CD14-positive monocyte (primary cell): ENCODE measurements around the gene DMRTC2. TPM values are rescaled to one million over a fixed set of nuclear protein-coding genes. Genes with fewer than 3 reads are reported as not detected.
A peak's percentile ranks its signal among the peaks of the same experiment; 100 is the strongest.

Experiments
- DNase-seq, 3 donors: peaks; one replicate each; pipeline ENCODE4 v3.0.0-alpha.2; 2011 to 2022
- H2AFZ ChIP-seq: 2 replicates; pipeline ENCODE4 v1.6.0; 2012; ENCODE audit warnings: mild to moderate bottlenecking, low read depth, low read length, inconsistent platforms; ENCODE audit not compliant: insufficient read depth, poor library complexity, severe bottlenecking
- H3K27ac ChIP-seq, 2 donors: 1 replicate in 1 of 2; 2 replicates in 1 of 2; pipeline ENCODE4 v1.5.1; 2012 to 2013; ENCODE audit warnings: low read length in 2 of 2, control low read depth in 1 of 2, inconsistent platforms in 1 of 2, low read depth in 1 of 2, mild to moderate bottlenecking in 1 of 2
- H3K27me3 ChIP-seq, 2 donors: one replicate each; pipeline versions ENCODE4 v1.6.0 to v1.6.1; 2011 to 2013; ENCODE audit warnings: low read length in 2 of 2; ENCODE audit not compliant: control insufficient read depth in 2 of 2, insufficient read depth in 2 of 2
- H3K36me3 ChIP-seq, 2 donors: replicated peaks in 1 of 2; 1 replicate in 1 of 2; 2 replicates in 1 of 2; pipeline versions ENCODE4 v1.5.1 to v1.6.1; 2012 to 2013; ENCODE audit warnings: low read length in 2 of 2, control low read depth in 1 of 2, inconsistent platforms in 1 of 2, mild to moderate bottlenecking in 1 of 2; ENCODE audit not compliant: insufficient read depth in 2 of 2, control insufficient read depth in 1 of 2
- H3K4me1 ChIP-seq, 2 donors: 1 replicate in 1 of 2; 2 replicates in 1 of 2; pipeline versions ENCODE4 v1.5.1 to v1.6.1; 2012 to 2013; ENCODE audit warnings: low read length in 2 of 2, control low read depth in 1 of 2, inconsistent platforms in 1 of 2, mild to moderate bottlenecking in 1 of 2, moderate library complexity in 1 of 2; ENCODE audit not compliant: insufficient read depth in 2 of 2, control insufficient read depth in 1 of 2
- H3K4me2 ChIP-seq: replicated peaks from 2 replicates; pipeline ENCODE3; 2012; ENCODE audit warnings: low read length, moderate library complexity, mild to moderate bottlenecking; ENCODE audit not compliant: poor library complexity, severe bottlenecking; ENCODE audit errors: extremely low read depth
- H3K4me3 ChIP-seq, 3 experiments: fragments of 200-600 bp in 1 of 3; sonication (generic) in 1 of 3; replicated peaks in 1 of 3; 1 replicate in 2 of 3; 2 replicates in 1 of 3; pipeline ENCODE4 v1.5.1; 2011 to 2013; ENCODE audit warnings: low read length in 3 of 3, mild to moderate bottlenecking in 3 of 3, control low read depth in 2 of 3, low read depth in 2 of 3, inconsistent platforms in 1 of 3, moderate library complexity in 1 of 3
- H3K79me2 ChIP-seq: 2 replicates; pipeline ENCODE4 v1.6.0; 2012; ENCODE audit warnings: mild to moderate bottlenecking, control low read depth, inconsistent platforms, low read length, moderate library complexity; ENCODE audit not compliant: insufficient read depth
- H3K9ac ChIP-seq: 2 replicates; pipeline ENCODE4 v1.6.0; 2017; ENCODE audit warnings: low read length, mild to moderate bottlenecking; ENCODE audit not compliant: insufficient read depth, poor library complexity, severe bottlenecking
- H3K9me3 ChIP-seq, 2 donors: replicated peaks in 1 of 2; 1 replicate in 1 of 2; 2 replicates in 1 of 2; pipeline versions ENCODE4 v1.5.1 to v1.6.1; 2012 to 2013; ENCODE audit warnings: low read length in 2 of 2, control low read depth in 1 of 2; ENCODE audit not compliant: control insufficient read depth in 1 of 2, insufficient read depth in 1 of 2
- H4K20me1 ChIP-seq: 2 replicates; pipeline ENCODE4 v1.6.0; 2012; ENCODE audit warnings: mild to moderate bottlenecking, low read length, control low read depth, moderate library complexity; ENCODE audit not compliant: insufficient read depth
- H3K27ac Mint-ChIP-seq, 7 donors: one replicate each; pipeline ENCODE4 v1.8.0; 2020; ENCODE audit warnings: mild to moderate bottlenecking in 7 of 7, mixed read lengths in 7 of 7, moderate library complexity in 6 of 7, inconsistent platforms in 2 of 7
- H3K27me3 Mint-ChIP-seq, 3 donors: one replicate each; pipeline ENCODE4 v1.8.0; 2021 to 2022; ENCODE audit warnings: low read depth in 3 of 3, mild to moderate bottlenecking in 3 of 3, mixed read lengths in 3 of 3, moderate library complexity in 3 of 3, inconsistent platforms in 1 of 3
- H3K36me3 Mint-ChIP-seq, 2 donors: one replicate each; pipeline ENCODE4 v1.8.0; 2020; ENCODE audit warnings: mixed read lengths in 2 of 2, inconsistent platforms in 1 of 2, mild to moderate bottlenecking in 1 of 2
- H3K4me1 Mint-ChIP-seq: one replicate; pipeline ENCODE4 v1.8.0; 2020; ENCODE audit warnings: mild to moderate bottlenecking, mixed read lengths
- H3K4me3 Mint-ChIP-seq, 2 donors: one replicate each; pipeline ENCODE4 v1.8.0; 2020; ENCODE audit warnings: mild to moderate bottlenecking in 2 of 2, mixed read lengths in 2 of 2, moderate library complexity in 1 of 2
- H3K9me3 Mint-ChIP-seq, 7 donors: one replicate each; pipeline ENCODE4 v1.8.0; 2020 to 2022; ENCODE audit warnings: mixed read lengths in 7 of 7, mild to moderate bottlenecking in 6 of 7, moderate library complexity in 6 of 7, inconsistent platforms in 2 of 7
- CTCF ChIP-seq: fragments of 200-600 bp; IDR thresholded peaks from one replicate; pipeline ENCODE4 v1.8.0; 2022; ENCODE audit warnings: antibody characterized with exemption, mild to moderate bottlenecking
- WGBS: methylation state at CpG from one replicate; pipeline ENCODE4 v1.1.5; 2013; ENCODE audit warnings: missing lambda C conversion rate; ENCODE audit not compliant: insufficient coverage; 5-methylcytosine and 5-hydroxymethylcytosine counted together
- intact Hi-C, 2 donors: fragments of 100-400 bp; cut with micrococcal nuclease; formaldehyde crosslinking; loops; one replicate each; pipeline versions ENCODE4 v1.15.0 to v1.15.1; 2023
- polyA plus RNA-seq, 3 donors: library from polyadenylated mRNA; depleted of rRNA in 1 of 3; unstranded in 2 of 3; stranded (reverse) in 1 of 3; fragments of 300-500 nt in 2 of 3; fragments of >200 nt in 1 of 3; fragmentation: Illumina TruSeq in 2 of 3; gene quantifications; 1 replicate in 2 of 3; 2 replicates in 1 of 3; pipeline ENCODE4 v1.2.3, GENCODE V29; 2012 to 2021

DMRTC2 gene
- polyA plus RNA-seq, 3 donors, result not detected

GRCh38 chr19:41869374-41869955 lies 24.6 kb downstream of the DMRTC2 start:
- peaks cover 40 to 64% of the 10 kb centered on the region in 2 donors for H3K36me3 ChIP-seq
- H3K27me3 ChIP-seq, result no peaks in the 10 kb centered on the region
- peaks cover 67% of the 10 kb centered on the region for H3K4me1 Mint-ChIP-seq
- H4K20me1 ChIP-seq, result peaks cover 73% of the 10 kb centered on the region
- H3K27me3 Mint-ChIP-seq, result peaks cover 0 to 4% (median 0%) of the 10 kb centered on the region in 3 donors
- WGBS, result 93% methylated on average over 10 of the region's 13 CpGs
- H3K9me3 ChIP-seq, result no peaks in the 10 kb centered on the region
- no peak overlapping the region for H3K4me3 ChIP-seq
- TF ChIP-seq CTCF, result no peak
- H3K4me3 Mint-ChIP-seq, result no peak overlapping the region
- DNase-seq, result no peak
- intact Hi-C loops, result no loop called here
- H3K36me3 Mint-ChIP-seq, result peaks cover 39 to 67% of the 10 kb centered on the region in 2 donors
- H3K9me3 Mint-ChIP-seq, result peaks cover 0 to 2% (median 0%) of the 10 kb centered on the region in 7 donors
- H3K4me2 ChIP-seq, result no peak overlapping the region
- peaks cover 43% of the 10 kb centered on the region for H3K79me2 ChIP-seq
- H3K27ac Mint-ChIP-seq, result peak overlapping the region in 5 of 7 donors; percentile 15 to 76 (median 54)
- H2AFZ ChIP-seq, result no peak overlapping the region
- H3K9ac ChIP-seq, result no peak overlapping the region
- H3K4me1 ChIP-seq, result peaks cover 53 to 57% of the 10 kb centered on the region in 2 donors
- H3K27ac ChIP-seq, result peak overlapping the region; percentile 9 to 47

GRCh38 chr19:41870401-41870873 lies 25.6 kb downstream of the DMRTC2 start:
- Histone ChIP-seq H3K9ac (no peak overlapping the region), H3K27ac (peak overlapping the region in 1 of 2 donors; percentile 9)
- no peak for DNase-seq

More at GRCh38 chr19:41870401-41870873, 25.6 kb downstream of the DMRTC2 start:
- no peaks in the 10 kb centered on the region for H3K27me3 ChIP-seq
- peaks cover 57 to 60% of the 10 kb centered on the region in 2 donors for H3K4me1 ChIP-seq
- H2AFZ ChIP-seq, result no peak overlapping the region
- H3K9me3 Mint-ChIP-seq, result peaks cover 0 to 2% (median 0%) of the 10 kb centered on the region in 7 donors
- peaks cover 63% of the 10 kb centered on the region for H4K20me1 ChIP-seq
- H3K4me3 Mint-ChIP-seq, result no peak overlapping the region
- H3K27me3 Mint-ChIP-seq, result peaks cover 0 to 4% (median 0%) of the 10 kb centered on the region in 3 donors
- no CpG with 5 or more reads among the region's 3 CpGs for WGBS
- no peak for TF ChIP-seq CTCF
- no peak overlapping the region for H3K4me2 ChIP-seq
- peaks cover 68% of the 10 kb centered on the region for H3K4me1 Mint-ChIP-seq
- intact Hi-C loops, result loop anchor here in 1 of 2 donors (5.0 kb wide), 1 partner anchor 82 kb away; no protein-coding TSS in a partner anchor
- H3K79me2 ChIP-seq, result peaks cover 33% of the 10 kb centered on the region
- H3K27ac Mint-ChIP-seq, result peak overlapping the region in 6 of 7 donors; percentile 20 to 84 (median 62)
- H3K9me3 ChIP-seq, result no peaks in the 10 kb centered on the region
- no peak overlapping the region for H3K4me3 ChIP-seq
- peaks cover 34 to 57% of the 10 kb centered on the region in 2 donors for H3K36me3 Mint-ChIP-seq
- H3K36me3 ChIP-seq, result peaks cover 32 to 54% of the 10 kb centered on the region in 2 donors
